Skeletal muscle tissue (tissue), 4 donors: ENCODE results near the gene NBPF4. TPM values are rescaled to one million over a fixed set of nuclear protein-coding genes. Genes with fewer than 3 reads are reported as not detected.
"Not testable (repeated sequence)": the region's sequence is repeated elsewhere in the genome, so short reads cannot be mapped to it uniquely, and the experiment has no call there.

Experiments
- H3K27ac ChIP-seq: one replicate; pipeline ENCODE4 v1.7.0; 2013; ENCODE audit warnings: mild to moderate bottlenecking, low read depth, low read length, inconsistent platforms
- H3K27me3 ChIP-seq, 3 donors: one replicate each; pipeline ENCODE4 v1.7.0; 2013; ENCODE audit warnings: low read length in 3 of 3; ENCODE audit not compliant: control insufficient read depth in 3 of 3, insufficient read depth in 3 of 3
- H3K36me3 ChIP-seq, 3 donors: one replicate each; pipeline ENCODE4 v1.7.0; 2013; ENCODE audit warnings: low read length in 3 of 3; ENCODE audit not compliant: control insufficient read depth in 3 of 3, insufficient read depth in 3 of 3
- H3K4me1 ChIP-seq, 3 donors: one replicate each; pipeline ENCODE4 v1.7.0; 2013; ENCODE audit warnings: low read length in 3 of 3, mild to moderate bottlenecking in 3 of 3; ENCODE audit not compliant: control insufficient read depth in 3 of 3, insufficient read depth in 3 of 3
- H3K4me3 ChIP-seq, 3 donors: one replicate each; pipeline ENCODE4 v1.7.0; 2013; ENCODE audit warnings: low read length in 3 of 3
- H3K9ac ChIP-seq, 3 donors: one replicate each; pipeline ENCODE4 v1.7.0; 2013; ENCODE audit warnings: low read length in 3 of 3, mild to moderate bottlenecking in 3 of 3, moderate library complexity in 2 of 3, low read depth in 1 of 3
- H3K9me3 ChIP-seq, 3 donors: one replicate each; pipeline ENCODE4 v1.7.0; 2013; ENCODE audit warnings: low read length in 3 of 3; ENCODE audit not compliant: control insufficient read depth in 3 of 3
- total RNA-seq: library from RNA; depleted of rRNA; stranded (reverse); fragments of >200 nt; gene quantifications from one replicate; pipeline ENCODE4 v1.2.3, GENCODE V29; 2014
- donor health status: Osteomylitis.

Gene NBPF4
- total RNA-seq, 1 donor from 2014 or later, result not detected

DNA sequence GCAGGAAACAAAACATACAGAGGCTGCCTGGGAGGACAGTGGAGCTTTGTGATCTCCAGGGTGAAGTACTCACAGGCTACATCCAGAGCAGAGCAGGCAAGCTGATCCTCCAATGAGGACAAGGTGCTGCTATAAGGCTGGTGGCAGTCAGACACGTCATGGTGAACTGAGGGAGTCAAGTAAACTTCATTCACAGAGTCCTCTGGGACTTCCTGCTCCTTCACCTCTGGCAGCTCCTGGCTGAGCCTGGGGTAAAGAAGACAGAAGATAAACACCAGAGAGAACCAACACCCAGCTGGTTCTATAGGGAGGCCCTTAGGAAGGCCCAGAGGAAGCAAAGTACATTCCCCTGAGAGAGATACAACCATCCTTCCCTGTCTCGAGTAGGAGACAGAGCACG is 11.7 kb downstream of the NBPF4 start:
- H3K9me3 ChIP-seq, H3K9ac ChIP-seq, H3K27me3 ChIP-seq, H3K4me1 ChIP-seq, H3K36me3 ChIP-seq, H3K27ac ChIP-seq, H3K4me3 ChIP-seq: not testable (repeated sequence)

DNA sequence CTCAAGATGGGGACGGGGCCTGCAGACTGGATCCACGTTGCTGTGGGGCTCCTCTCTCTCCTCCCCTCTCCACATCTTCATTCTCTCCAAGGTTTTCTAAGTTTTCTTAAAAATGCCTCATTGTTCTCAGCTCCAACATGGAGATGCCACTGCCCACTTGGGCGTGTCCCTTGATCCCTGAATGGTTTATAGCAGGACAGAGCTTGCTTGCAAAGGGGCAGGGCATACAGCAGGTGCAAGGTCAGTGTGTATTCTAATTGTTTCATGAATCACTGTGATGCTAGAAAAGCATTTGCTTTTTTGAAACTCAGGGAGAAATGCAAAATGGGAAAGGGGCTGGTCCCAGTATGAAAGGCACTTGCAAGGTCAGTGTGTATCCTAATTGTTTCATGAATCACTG is 13.9 kb downstream of the NBPF4 start:
- not testable (repeated sequence) for H3K9me3 ChIP-seq, H3K4me1 ChIP-seq, H3K9ac ChIP-seq, H3K27me3 ChIP-seq, H3K36me3 ChIP-seq, H3K27ac ChIP-seq, H3K4me3 ChIP-seq

DNA sequence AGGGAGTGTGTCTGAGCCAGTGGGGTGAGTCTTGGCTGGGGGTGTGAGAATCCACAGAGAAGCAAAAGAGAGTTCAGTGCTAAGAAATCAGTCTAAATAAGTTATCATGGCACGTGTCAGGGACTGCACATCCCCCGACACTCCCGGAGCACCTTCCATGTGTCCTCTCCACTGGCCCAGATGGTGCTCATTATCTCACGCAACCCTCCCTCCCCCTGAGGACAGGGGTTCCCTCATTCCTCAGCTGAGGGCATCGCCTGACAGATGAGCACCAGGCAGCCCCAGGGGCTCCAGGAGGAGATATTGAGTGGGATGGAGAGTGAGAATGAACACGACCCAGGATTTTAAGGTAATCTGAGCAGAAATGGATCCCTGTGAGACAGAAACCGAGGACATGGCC is 16.1 kb downstream of the NBPF4 start:
- H3K9ac ChIP-seq, H3K36me3 ChIP-seq, H3K27me3 ChIP-seq, H3K4me1 ChIP-seq, H3K9me3 ChIP-seq, H3K27ac ChIP-seq, H3K4me3 ChIP-seq: not testable (repeated sequence)

DNA sequence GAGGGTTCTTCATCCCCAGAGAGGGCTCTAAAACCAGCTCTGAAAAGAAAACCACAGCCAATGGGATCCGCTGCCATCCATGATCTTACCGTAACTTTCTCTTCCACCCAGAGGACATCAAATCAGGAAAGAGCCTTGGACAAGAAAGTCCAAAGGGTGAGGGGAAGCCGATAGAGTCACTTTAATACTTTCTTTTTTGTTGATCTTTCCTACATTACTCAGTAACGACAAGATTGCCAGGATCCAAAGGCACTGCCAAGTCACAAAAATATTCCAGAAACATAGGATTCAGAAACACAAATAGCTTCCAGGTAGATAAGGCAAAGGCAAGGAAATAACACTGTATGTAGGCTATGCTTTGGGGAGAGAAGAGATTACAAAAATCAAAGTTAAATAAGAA is 17.0 kb downstream of the NBPF4 start:
- not testable (repeated sequence) for H3K36me3 ChIP-seq, H3K4me3 ChIP-seq, H3K9ac ChIP-seq, H3K9me3 ChIP-seq, H3K27me3 ChIP-seq, H3K4me1 ChIP-seq, H3K27ac ChIP-seq

DNA sequence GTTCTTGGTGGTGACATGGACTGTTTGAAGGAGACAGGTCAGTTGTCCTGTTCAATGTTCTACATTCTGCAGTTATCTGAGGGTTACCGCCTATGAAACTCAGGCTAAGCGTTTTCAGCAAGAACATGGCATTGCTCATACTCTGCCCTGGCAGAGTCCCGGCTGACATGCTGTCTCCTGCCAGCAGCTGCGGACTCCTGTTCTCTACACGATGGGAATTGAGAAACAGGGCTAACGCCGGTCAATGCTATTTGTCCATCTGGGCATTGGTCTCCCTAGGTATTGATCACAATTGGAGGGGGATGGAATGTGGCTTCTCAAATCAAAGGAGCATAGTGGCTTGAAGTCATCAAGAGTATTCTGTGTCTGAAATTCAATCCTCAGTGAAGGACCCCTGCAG is 20.6 kb downstream of the NBPF4 start:
- not testable (repeated sequence) for H3K36me3 ChIP-seq, H3K9me3 ChIP-seq, H3K27me3 ChIP-seq, H3K27ac ChIP-seq, H3K9ac ChIP-seq, H3K4me3 ChIP-seq, H3K4me1 ChIP-seq

DNA sequence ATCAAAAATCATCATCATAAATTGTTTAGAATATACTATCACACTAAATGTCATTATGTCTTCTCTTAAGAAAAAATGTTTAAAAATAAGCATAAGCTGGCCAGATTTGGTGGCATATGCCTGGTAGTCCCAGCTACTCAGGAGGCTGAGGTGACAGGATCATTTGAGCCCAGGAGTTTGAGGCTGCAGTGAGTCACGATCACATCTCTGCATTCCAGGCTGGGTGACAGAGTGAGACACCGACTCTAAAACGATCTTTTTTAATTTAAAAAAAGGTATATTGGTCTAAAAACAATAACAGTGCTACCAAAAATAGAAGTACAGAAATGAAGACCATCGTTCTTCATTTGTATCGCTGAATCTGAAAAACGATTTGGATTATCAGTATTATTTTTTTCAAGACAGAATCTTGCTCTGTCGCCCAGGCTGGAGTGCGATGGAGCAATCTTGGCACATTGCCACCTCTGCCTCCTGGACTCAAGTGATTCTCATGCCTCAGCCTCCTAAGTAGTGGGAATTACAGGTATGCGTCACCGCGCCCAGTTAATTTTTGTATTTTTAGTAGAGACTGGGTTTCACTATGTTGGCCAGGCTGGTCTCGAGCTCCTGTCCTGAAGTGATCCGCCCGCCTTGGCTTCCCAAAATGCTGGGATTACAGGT is 26.2 kb downstream of the NBPF4 start:
- not testable (repeated sequence) for H3K27me3 ChIP-seq, H3K4me3 ChIP-seq, H3K27ac ChIP-seq, H3K9ac ChIP-seq, H3K4me1 ChIP-seq, H3K36me3 ChIP-seq, H3K9me3 ChIP-seq

DNA sequence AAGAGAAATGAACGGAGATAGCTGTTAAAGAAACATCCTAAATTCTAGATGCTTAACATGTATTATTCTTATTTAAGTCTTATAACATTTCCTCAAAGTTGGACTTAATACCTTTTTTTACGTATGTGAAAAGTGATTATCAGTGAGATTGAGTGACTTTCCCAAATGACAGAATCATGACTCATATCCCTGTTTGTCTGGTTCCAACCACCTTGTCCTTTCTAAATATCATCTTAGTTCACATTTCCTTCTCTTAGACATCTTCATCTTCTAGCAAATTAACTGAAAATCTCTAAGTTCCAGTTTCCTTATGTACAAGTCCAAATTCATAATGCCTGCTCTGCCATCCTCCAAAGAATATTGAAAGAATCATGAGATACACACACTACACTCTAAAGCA is 26.9 kb downstream of the NBPF4 start:
- H3K4me3 ChIP-seq, H3K36me3 ChIP-seq, H3K9me3 ChIP-seq, H3K9ac ChIP-seq, H3K4me1 ChIP-seq, H3K27ac ChIP-seq, H3K27me3 ChIP-seq: not testable (repeated sequence)

DNA sequence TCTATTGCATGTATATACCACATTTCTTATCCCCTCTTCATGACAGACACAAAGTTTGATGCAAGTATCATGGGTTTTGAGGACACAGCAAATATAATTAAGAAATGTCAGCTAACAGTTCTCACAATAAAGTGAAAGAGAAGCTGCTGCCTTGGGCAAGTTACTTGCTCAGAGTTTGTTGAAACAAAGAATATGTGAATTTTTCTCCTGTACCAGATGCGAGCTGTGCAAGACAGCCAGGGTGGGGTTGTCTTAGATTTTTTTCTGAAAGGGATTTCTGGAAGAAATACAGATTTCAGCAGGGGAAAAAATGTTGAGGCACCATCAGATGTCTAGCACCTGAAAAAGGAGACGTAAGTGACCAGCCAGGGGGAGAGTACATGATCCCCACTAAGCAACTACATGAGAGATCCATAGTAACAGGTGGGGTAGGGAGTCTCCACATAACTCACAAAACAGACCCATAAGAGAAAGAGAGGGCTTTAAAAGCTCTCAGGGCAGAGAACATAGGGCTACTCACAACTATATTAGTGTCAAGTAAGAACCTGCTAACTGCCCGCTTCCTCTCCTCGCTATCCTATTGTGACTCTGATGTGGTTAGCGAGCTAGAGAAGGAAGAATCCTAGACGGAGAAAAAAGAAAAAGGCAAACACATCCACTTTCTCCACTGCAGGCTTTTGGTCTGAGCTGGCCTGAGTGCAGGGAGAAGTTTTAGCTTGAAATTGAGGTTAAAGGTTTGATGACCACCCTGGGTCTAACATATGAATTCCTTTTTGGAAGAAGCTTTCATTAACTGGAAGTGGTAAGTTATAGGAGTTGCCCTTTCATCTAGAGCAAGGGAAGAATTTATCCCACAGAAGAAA is 27.6 kb downstream of the NBPF4 start:
- not testable (repeated sequence) for H3K4me3 ChIP-seq, H3K9me3 ChIP-seq, H3K9ac ChIP-seq, H3K36me3 ChIP-seq, H3K27me3 ChIP-seq, H3K4me1 ChIP-seq, H3K27ac ChIP-seq

DNA sequence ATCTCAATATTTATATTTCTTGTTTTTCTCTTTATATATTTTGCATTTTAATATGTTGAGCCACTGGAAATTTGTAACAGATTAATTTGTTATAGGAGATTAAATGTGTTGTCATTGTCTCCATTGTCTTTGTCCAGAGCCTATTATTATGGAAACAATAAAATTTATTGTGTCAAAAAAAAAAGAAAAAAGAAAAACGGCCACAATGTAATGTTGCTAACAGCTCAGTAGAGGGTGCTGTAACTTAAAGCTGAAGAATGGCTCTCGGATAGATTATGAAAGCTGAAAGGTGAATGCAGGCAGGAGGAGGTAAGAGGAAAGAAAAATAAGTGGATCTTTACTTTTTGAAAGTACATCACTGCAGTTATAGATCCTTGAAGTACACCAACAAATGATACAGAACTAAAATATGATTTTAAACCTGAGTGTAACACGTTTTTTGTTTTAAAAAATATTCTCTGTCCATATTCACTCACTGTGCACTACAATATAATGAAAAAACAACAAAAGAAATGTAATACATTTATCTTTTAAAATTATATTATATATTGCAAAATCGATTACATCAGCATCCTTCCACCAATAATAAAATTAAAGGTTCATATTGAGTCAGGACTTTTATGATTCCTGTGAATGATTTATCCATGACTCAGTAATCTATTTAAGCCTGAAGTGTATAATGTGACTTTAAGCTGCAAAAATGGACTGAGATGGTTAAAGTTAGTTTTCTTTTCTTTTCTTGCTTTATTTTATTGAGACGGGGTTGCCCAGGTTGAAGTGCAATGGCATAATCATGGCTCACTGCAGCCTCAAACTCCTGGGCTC is 29.0 kb downstream of the NBPF4 start:
- not testable (repeated sequence) for H3K36me3 ChIP-seq, H3K4me1 ChIP-seq, H3K27me3 ChIP-seq, H3K27ac ChIP-seq, H3K4me3 ChIP-seq, H3K9ac ChIP-seq, H3K9me3 ChIP-seq

DNA sequence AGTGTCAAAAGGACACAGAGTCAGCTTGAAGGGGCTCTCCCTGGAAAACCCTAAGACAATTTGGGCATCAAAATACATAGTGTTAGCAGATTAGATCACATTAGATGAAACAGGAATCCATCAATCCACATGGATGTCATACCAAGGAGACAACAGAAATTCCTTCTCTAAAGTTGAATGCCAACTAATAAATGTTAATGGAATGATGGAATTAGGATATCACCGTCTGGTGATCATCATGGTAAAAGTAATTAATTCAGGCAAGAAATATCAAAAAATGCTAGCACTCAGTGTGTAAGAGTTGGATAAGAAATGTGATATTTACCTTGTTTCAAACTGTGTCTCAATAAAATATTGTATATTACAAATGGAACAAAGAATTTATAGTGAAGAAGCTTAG is 32.9 kb downstream of the NBPF4 start:
- no peak overlapping the region for H3K4me3 ChIP-seq

More for the DNA sequence above, 32.9 kb downstream of the NBPF4 start:
- Histone ChIP-seq H3K9me3 (no peaks in the 10 kb centered on the region), H3K9ac (no peak overlapping the region), H3K4me1 (peaks cover 0 to 4% (median 0%) of the 10 kb centered on the region in 3 donors), H3K27ac (no peak overlapping the region), H3K27me3 (peaks cover 5 to 7% (median 7%) of the 10 kb centered on the region in 3 donors), H3K36me3 (no peaks in the 10 kb centered on the region)
